ENCODE measurements around the gene FASTKD3. TPM values are rescaled to one million over a fixed set of nuclear protein-coding genes. Genes with fewer than 3 reads are reported as not detected.

Gene FASTKD3
- total and polyA plus RNA-seq, 2 of the 4 experiments (the other 2 are of a cell fraction) = 8.4 to 12.7 TPM

- in situ Hi-C loops (cut with MboI; ENCODE audit: low sequenced_read_pairs) (loop anchor here (25.0 kb wide), 2 partner anchors 1181 to 1656 kb away; partner anchors contain the start of gene SEMA5A), dilution Hi-C loops (cut with HindIII; ENCODE audit: low sequenced_read_pairs, unreplicated experiment) (no loop called here), intact Hi-C loops (cut with micrococcal nuclease) (no loop called here)
- H3K27me3 ChIP-seq (ENCODE audit: control insufficient read depth, insufficient read depth, low read length) = no peaks in the 10 kb centered on the region
- H3K4me1 ChIP-seq (ENCODE audit: control insufficient read depth, insufficient read depth, low read length) = peaks cover 8% of the 10 kb centered on the region; the same call in 1 of the 2 replicates
- peaks cover 8 to 45% of the 10 kb centered on the region in 2 experiments for H3K79me1 ChIP-seq (ENCODE audit: low read depth in 1 of 2, low read length in 2 of 2)
- no peak overlapping the region for H4K8ac ChIP-seq (ENCODE audit: low read depth in 2 of 2, low read length in 2 of 2)
- no peak overlapping the region for H3K4ac ChIP-seq (ENCODE audit: low read depth, low read length)
- H2BK5ac ChIP-seq (ENCODE audit: low read depth, low read length, poor library complexity, severe bottlenecking) = no peak overlapping the region
- no peak for TF ChIP-seq RAD21 (IDR thresholded peaks at IDR 0.05; ENCODE audit: low read length)
- TF ChIP-seq CEBPB (IDR thresholded peaks at IDR 0.05; ENCODE audit: low read depth, low read length) = peak; percentile 67
- TF ChIP-seq FOS (IDR thresholded peaks at IDR 0.05; ENCODE audit: low read depth, low read length) = no peak
- H3K23ac ChIP-seq (ENCODE audit: low read depth, low read length) = no peak overlapping the region
- no TSS peak for BruUV-seq (replicated peaks)
- H3K4me3 ChIP-seq (ENCODE audit: insufficient read depth, low read depth, low read length) = no peak overlapping the region
- ChIA-PET CTCF (interaction anchor here (0.5 kb wide), 2 partner anchors 25 to 210 kb away, joined by 3 to 5 read pairs; no protein-coding TSS in a partner anchor), POLR2A (ENCODE audit: unreplicated experiment) (no interaction called here)
- no peak overlapping the region for H3K9ac ChIP-seq (ENCODE audit: low read depth, low read length)
- peaks cover 6% of the 10 kb centered on the region; the same call in 1 of the 2 replicates for H3K9me1 ChIP-seq (ENCODE audit: insufficient read depth, low read length)
- no peak overlapping the region for H4K91ac ChIP-seq (ENCODE audit: insufficient read depth, low read depth, low read length)
- H3K27ac ChIP-seq (ENCODE audit: insufficient read depth, low read length) = no peak overlapping the region
- H4K5ac ChIP-seq (ENCODE audit: low read depth, low read length) = no peak overlapping the region
- no peak overlapping the region for H2AFZ ChIP-seq (replicated peaks; ENCODE audit: low read length, poor library complexity)
- ATAC-seq (ENCODE audit: low read depth) = no peak
- no peak overlapping the region for H2AK5ac ChIP-seq (ENCODE audit: low read depth, low read length)
- no peak overlapping the region for H3K18ac ChIP-seq (ENCODE audit: low read depth, low read length)
- H3K56ac ChIP-seq (ENCODE audit: extremely low read depth, insufficient read depth, low read length) = no peak overlapping the region
- WGBS, 2 experiments (ENCODE audit: extremely low coverage in 2 of 2, insufficient read length in 1 of 2) = no CpG with 5 or more reads among the region's 4 CpGs
- DNase-seq = no peak
- peaks cover 5% of the 10 kb centered on the region; the same call in 1 of the 2 replicates for H4K20me1 ChIP-seq (ENCODE audit: insufficient read depth, low read length)
- no peak overlapping the region for H3K14ac ChIP-seq (replicated peaks; ENCODE audit: low read depth, low read length)
- no peak overlapping the region for H2BK20ac ChIP-seq (ENCODE audit: low read depth, low read length)
- H2AK9ac ChIP-seq (replicated peaks; ENCODE audit: low read depth, low read length, poor library complexity) = no peak overlapping the region
- H3K4me2 ChIP-seq (ENCODE audit: low read depth, low read length) = no peak overlapping the region
- H3K9me3 ChIP-seq (ENCODE audit: control insufficient read depth, insufficient read depth, low read length) = no peaks in the 10 kb centered on the region
- no peak overlapping the region for H2BK15ac ChIP-seq (ENCODE audit: low read depth, low read length)
- H2BK120ac ChIP-seq (ENCODE audit: low read depth, low read length) = no peak overlapping the region
- peaks cover 28% of the 10 kb centered on the region for H3K36me3 ChIP-seq (ENCODE audit: control insufficient read depth, insufficient read depth, low read length)
Observed at GRCh38 chr5:7881091-7881490, 12.3 kb upstream of the FASTKD3 start.

Measured in IMR-90 (cell line).